ENCODE measurements around the gene ESYT3. TPM values are rescaled to one million over a fixed set of nuclear protein-coding genes. Genes with fewer than 3 reads are reported as not detected.

The ESYT3 gene
- total RNA-seq, 4 donors from 2014 or later, result 1.4 to 30.8 (median 4.9) TPM

- Histone ChIP-seq H3K4me1 (no peaks in the 10 kb centered on the region), H3K36me3 (no peaks in the 10 kb centered on the region), H3K4me3 (no peak overlapping the region), H3K27ac (no peak overlapping the region), H3K27me3 (no peaks in the 10 kb centered on the region), H3K9me3 (no peaks in the 10 kb centered on the region)
- intact Hi-C loops (cut with DNase I; ENCODE audit: low total_unique reads), result no loop called here
- DNase-seq, result peak in 1 of 2 donors; percentile 1
- TF ChIP-seq CTCF (IDR thresholded peaks at IDR 0.05), result no peak
- TF ChIP-seq POLR2A (IDR thresholded peaks at IDR 0.05), result no peak
These were observed 14.2 kb downstream of the ESYT3 start for GRCh38 chr3:138448631-138449030.

GRCh38 chr3:138449490-138449889, 15.1 kb downstream of the ESYT3 start:
- no peaks in the 10 kb centered on the region for H3K9me3 ChIP-seq
- no peak for TF ChIP-seq POLR2A (IDR thresholded peaks at IDR 0.05)
- TF ChIP-seq CTCF (IDR thresholded peaks at IDR 0.05), result no peak
- H3K27me3 ChIP-seq, result no peaks in the 10 kb centered on the region
- H3K4me1 ChIP-seq, result no peaks in the 10 kb centered on the region
- no peak overlapping the region for H3K4me3 ChIP-seq
- intact Hi-C loops (cut with DNase I; ENCODE audit: low total_unique reads), result no loop called here
- H3K36me3 ChIP-seq, result no peaks in the 10 kb centered on the region
- DNase-seq, result no peak
- no peak overlapping the region for H3K27ac ChIP-seq

- intact Hi-C loops (cut with DNase I; ENCODE audit: low total_unique reads), result no loop called here
- Histone ChIP-seq H3K4me3 (no peak overlapping the region), H3K27me3 (no peaks in the 10 kb centered on the region), H3K9me3 (no peaks in the 10 kb centered on the region), H3K36me3 (no peaks in the 10 kb centered on the region), H3K27ac (no peak overlapping the region), H3K4me1 (no peaks in the 10 kb centered on the region)
- TF ChIP-seq CTCF (IDR thresholded peaks at IDR 0.05) (no peak), POLR2A (IDR thresholded peaks at IDR 0.05) (no peak)
- no peak for DNase-seq
These were observed 15.8 kb downstream of the ESYT3 start for GRCh38 chr3:138450181-138450580.

- Histone ChIP-seq H3K27ac (no peak overlapping the region), H3K36me3 (no peaks in the 10 kb centered on the region), H3K4me1 (no peaks in the 10 kb centered on the region), H3K27me3 (no peaks in the 10 kb centered on the region), H3K4me3 (no peak overlapping the region), H3K9me3 (no peaks in the 10 kb centered on the region)
- TF ChIP-seq CTCF (IDR thresholded peaks at IDR 0.05), result no peak
- TF ChIP-seq POLR2A (IDR thresholded peaks at IDR 0.05), result no peak
- intact Hi-C loops (cut with DNase I; ENCODE audit: low total_unique reads), result no loop called here
- DNase-seq, result peak in 1 of 2 donors; percentile 5
These were observed 16.4 kb downstream of the ESYT3 start for GRCh38 chr3:138450704-138451424.

GRCh38 chr3:138451595-138452162, 17.3 kb downstream of the ESYT3 start:
- no peak for DNase-seq
- intact Hi-C loops (cut with DNase I; ENCODE audit: low total_unique reads), result no loop called here
- TF ChIP-seq POLR2A (IDR thresholded peaks at IDR 0.05) (no peak), CTCF (IDR thresholded peaks at IDR 0.05) (no peak)

More at GRCh38 chr3:138451595-138452162, 17.3 kb downstream of the ESYT3 start:
- Histone ChIP-seq H3K9me3 (no peaks in the 10 kb centered on the region), H3K36me3 (no peaks in the 10 kb centered on the region), H3K4me1 (no peaks in the 10 kb centered on the region), H3K27me3 (no peaks in the 10 kb centered on the region), H3K4me3 (no peak overlapping the region), H3K27ac (no peak overlapping the region)

Measured in uterus (tissue), 4 donors.